T1000 (cell line): ENCODE data around the gene CCL1.
"Not testable (repeated sequence)": the region's sequence is repeated elsewhere in the genome, so short reads cannot be mapped to it uniquely, and the experiment has no call there.

Experiments used
- DNase-seq: peaks from one replicate; lab custom pipeline; 2025; ENCODE audit warnings: mixed read lengths; lab: John Stamatoyannopoulos, UW

CCL1 gene

GRCh38 chr17:34358631-34359030 lies 4.4 kb downstream of the CCL1 start:
- DNase-seq, result no peak

GRCh38 chr17:34357398-34357797 lies 5.6 kb downstream of the CCL1 start:
- no peak for DNase-seq

GRCh38 chr17:34356194-34356593 lies 6.8 kb downstream of the CCL1 start, which contains the start of gene CCL13:
CCL13 (plus strand) TSS chr17:34356480; CDS start chr17:34356527, 47 bp downstream.
- DNase-seq, result no peak

- no peak for DNase-seq
Measured at GRCh38 chr17:34354637-34355036, 8.4 kb downstream of the CCL1 start.

- no peak for DNase-seq
Measured at GRCh38 chr17:34352191-34352590, 10.8 kb downstream of the CCL1 start.

GRCh38 chr17:34351096-34351495 lies 11.9 kb downstream of the CCL1 start:
- no peak for DNase-seq

GRCh38 chr17:34349751-34350150 lies 13.3 kb downstream of the CCL1 start:
- DNase-seq, result no peak

GRCh38 chr17:34347063-34347462 lies 16.0 kb downstream of the CCL1 start:
- no peak for DNase-seq

- DNase-seq, result no peak
Measured at GRCh38 chr17:34341916-34342315, 21.1 kb downstream of the CCL1 start.

GRCh38 chr17:34339138-34339770 lies 23.8 kb downstream of the CCL1 start:
- DNase-seq, result no peak

- no peak for DNase-seq
Measured at GRCh38 chr17:34337701-34338100, 25.3 kb downstream of the CCL1 start.

- not testable (repeated sequence) for DNase-seq
Measured at GRCh38 chr17:34327580-34327979, 35.5 kb downstream of the CCL1 start.

- DNase-seq, result no peak
Measured at GRCh38 chr17:34321964-34322363, 41.1 kb downstream of the CCL1 start.

- DNase-seq, result no peak
Measured at GRCh38 chr17:34319039-34319483, 44.0 kb downstream of the CCL1 start, which contains the start of gene CCL8. CCL8 (plus strand) TSS chr17:34319435; CDS start chr17:34319502, 67 bp downstream.

GRCh38 chr17:34318474-34318873 lies 44.6 kb downstream of the CCL1 start:
- DNase-seq, result no peak

GRCh38 chr17:34314279-34314678 lies 48.8 kb downstream of the CCL1 start:
- no peak for DNase-seq

GRCh38 chr17:34313164-34313563 lies 49.9 kb downstream of the CCL1 start:
- DNase-seq, result no peak

- DNase-seq, result no peak
Measured at GRCh38 chr17:34312080-34312479, 51.0 kb downstream of the CCL1 start.

GRCh38 chr17:34311291-34311690 lies 51.7 kb downstream of the CCL1 start:
- no peak for DNase-seq
